Measurements from ENCODE around the gene KCNMA1. TPM values are rescaled to one million over a fixed set of nuclear protein-coding genes. Genes with fewer than 3 reads are reported as not detected.

Gene KCNMA1
- total RNA-seq, 1 donor from 2014 or later, result 95.5 TPM

GRCh38 chr10:77602913-77603533 is 34.6 kb downstream of the KCNMA1 start:
- DNase-seq (ENCODE audit: extremely low spot score, unreplicated experiment), result no peak
- TF ChIP-seq CTCF (IDR thresholded peaks at IDR 0.05), result no peak
- Mint-ChIP-seq H3K27me3 (ENCODE audit: unreplicated experiment) (no peaks in the 10 kb centered on the region), H3K36me3 (ENCODE audit: unreplicated experiment) (no peaks in the 10 kb centered on the region), H3K4me1 (ENCODE audit: unreplicated experiment) (peaks cover 61% of the 10 kb centered on the region), H3K9me3 (ENCODE audit: unreplicated experiment) (no peaks in the 10 kb centered on the region), H3K4me3 (ENCODE audit: unreplicated experiment) (no peak overlapping the region), H3K27ac (ENCODE audit: unreplicated experiment) (peak overlapping the region; percentile 72)

GRCh38 chr10:77602231-77602912 is 35.2 kb downstream of the KCNMA1 start:
- no peaks in the 10 kb centered on the region for H3K27me3 Mint-ChIP-seq (ENCODE audit: unreplicated experiment)

GRCh38 chr10:77601488-77601887 is 36.1 kb downstream of the KCNMA1 start:
- no peaks in the 10 kb centered on the region for H3K36me3 Mint-ChIP-seq (ENCODE audit: unreplicated experiment)
- no peak overlapping the region for H3K27ac Mint-ChIP-seq (ENCODE audit: unreplicated experiment)
- peaks cover 53% of the 10 kb centered on the region for H3K4me1 Mint-ChIP-seq (ENCODE audit: unreplicated experiment)
- no peaks in the 10 kb centered on the region for H3K27me3 Mint-ChIP-seq (ENCODE audit: unreplicated experiment)
- DNase-seq (ENCODE audit: extremely low spot score, unreplicated experiment), result no peak
- no peak overlapping the region for H3K4me3 Mint-ChIP-seq (ENCODE audit: unreplicated experiment)
- no peaks in the 10 kb centered on the region for H3K9me3 Mint-ChIP-seq (ENCODE audit: unreplicated experiment)
- no peak for TF ChIP-seq CTCF (IDR thresholded peaks at IDR 0.05)

More at GRCh38 chr10:77602231-77602912, 35.2 kb downstream of the KCNMA1 start:
- H3K36me3 Mint-ChIP-seq (ENCODE audit: unreplicated experiment), result no peaks in the 10 kb centered on the region
- TF ChIP-seq CTCF (IDR thresholded peaks at IDR 0.05), result peak; percentile 12
- H3K4me3 Mint-ChIP-seq (ENCODE audit: unreplicated experiment), result no peak overlapping the region
- peaks cover 59% of the 10 kb centered on the region for H3K4me1 Mint-ChIP-seq (ENCODE audit: unreplicated experiment)
- DNase-seq (ENCODE audit: extremely low spot score, unreplicated experiment), result no peak
- no peaks in the 10 kb centered on the region for H3K9me3 Mint-ChIP-seq (ENCODE audit: unreplicated experiment)
- peak overlapping the region; percentile 72 for H3K27ac Mint-ChIP-seq (ENCODE audit: unreplicated experiment)

GRCh38 chr10:77600640-77601039 is 37.0 kb downstream of the KCNMA1 start:
- Mint-ChIP-seq H3K4me1 (ENCODE audit: unreplicated experiment) (peaks cover 50% of the 10 kb centered on the region), H3K9me3 (ENCODE audit: unreplicated experiment) (no peaks in the 10 kb centered on the region), H3K27ac (ENCODE audit: unreplicated experiment) (peak overlapping the region; percentile 27), H3K4me3 (ENCODE audit: unreplicated experiment) (no peak overlapping the region), H3K36me3 (ENCODE audit: unreplicated experiment) (no peaks in the 10 kb centered on the region), H3K27me3 (ENCODE audit: unreplicated experiment) (no peaks in the 10 kb centered on the region)
- TF ChIP-seq CTCF (IDR thresholded peaks at IDR 0.05), result no peak
- no peak for DNase-seq (ENCODE audit: extremely low spot score, unreplicated experiment)

GRCh38 chr10:77599651-77600050 is 38.0 kb downstream of the KCNMA1 start:
- H3K27ac Mint-ChIP-seq (ENCODE audit: unreplicated experiment), result no peak overlapping the region
- H3K4me1 Mint-ChIP-seq (ENCODE audit: unreplicated experiment), result peaks cover 44% of the 10 kb centered on the region
- H3K27me3 Mint-ChIP-seq (ENCODE audit: unreplicated experiment), result no peaks in the 10 kb centered on the region
- no peak for DNase-seq (ENCODE audit: extremely low spot score, unreplicated experiment)
- H3K9me3 Mint-ChIP-seq (ENCODE audit: unreplicated experiment), result no peaks in the 10 kb centered on the region
- no peak overlapping the region for H3K4me3 Mint-ChIP-seq (ENCODE audit: unreplicated experiment)
- no peak for TF ChIP-seq CTCF (IDR thresholded peaks at IDR 0.05)
- no peaks in the 10 kb centered on the region for H3K36me3 Mint-ChIP-seq (ENCODE audit: unreplicated experiment)

Measured in osteocyte (in vitro differentiated cells).